ENCODE results near the gene MCF2L.
A peak's percentile ranks its signal among the peaks of the same experiment; 100 is the strongest.

Gene MCF2L

GRCh38 chr13:113001241-113002140, 32.5 kb downstream of the MCF2L start:
- no peak for TF ChIP-seq CTCF (IDR thresholded peaks at IDR 0.05; ENCODE audit: low read depth, low read length, missing control alignments)
- in situ Hi-C loops (cut with HindIII; ENCODE audit: low pct_ligation_motif_present, low sequenced_read_pairs): no loop called here
- no peak overlapping the region for H3K27ac ChIP-seq
- H3K27me3 ChIP-seq (replicated peaks): peaks cover 20% of the 10 kb centered on the region
- peak; percentile 5 for DNase-seq
- H3K4me3 ChIP-seq (ENCODE audit: low read depth, low read length): no peak overlapping the region
- H3K36me3 ChIP-seq (replicated peaks): no peaks in the 10 kb centered on the region

DNA sequence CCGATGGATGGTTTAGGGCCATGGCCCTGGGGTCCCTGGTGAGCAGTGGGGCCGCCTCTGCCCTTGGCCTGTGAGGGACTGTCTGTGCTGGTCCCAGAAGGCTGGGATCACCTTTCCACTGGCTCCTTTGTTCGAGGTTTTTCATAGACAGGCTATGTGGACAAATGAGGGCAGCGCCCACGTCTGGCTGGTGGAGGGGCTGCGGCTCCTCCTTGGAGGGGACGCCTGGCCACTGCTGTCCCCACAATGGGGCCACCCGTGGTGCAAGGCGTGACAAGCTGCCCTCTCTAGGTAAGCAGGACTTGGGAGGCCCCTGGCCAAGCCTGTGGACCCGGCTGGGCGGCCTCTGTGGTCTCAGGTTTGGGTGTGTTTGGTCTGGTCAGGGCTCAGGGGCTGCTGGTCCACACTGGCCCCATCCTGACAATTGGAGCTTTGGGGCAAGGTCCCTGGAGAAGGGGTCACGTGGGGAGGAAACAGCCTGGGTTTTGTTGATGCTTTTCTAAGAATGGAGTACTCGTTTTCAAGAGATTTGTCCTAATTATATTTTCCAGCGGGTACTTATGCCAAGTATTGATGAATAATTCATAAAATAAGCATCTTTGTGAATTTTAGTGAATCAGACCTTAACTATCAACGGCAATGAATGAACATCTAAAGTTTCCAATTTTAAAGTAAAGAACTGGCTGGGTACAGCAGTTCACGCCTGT, 33.3 kb downstream of the MCF2L start:
- DNase-seq: no peak
- TF ChIP-seq CTCF (IDR thresholded peaks at IDR 0.05; ENCODE audit: low read depth, low read length, missing control alignments): peak; percentile 43
- no peaks in the 10 kb centered on the region for H3K36me3 ChIP-seq (replicated peaks)
- in situ Hi-C loops (cut with HindIII; ENCODE audit: low pct_ligation_motif_present, low sequenced_read_pairs): no loop called here
- peaks cover 20% of the 10 kb centered on the region for H3K27me3 ChIP-seq (replicated peaks)
- H3K4me3 ChIP-seq (ENCODE audit: low read depth, low read length): no peak overlapping the region
- H3K27ac ChIP-seq: no peak overlapping the region

DNA sequence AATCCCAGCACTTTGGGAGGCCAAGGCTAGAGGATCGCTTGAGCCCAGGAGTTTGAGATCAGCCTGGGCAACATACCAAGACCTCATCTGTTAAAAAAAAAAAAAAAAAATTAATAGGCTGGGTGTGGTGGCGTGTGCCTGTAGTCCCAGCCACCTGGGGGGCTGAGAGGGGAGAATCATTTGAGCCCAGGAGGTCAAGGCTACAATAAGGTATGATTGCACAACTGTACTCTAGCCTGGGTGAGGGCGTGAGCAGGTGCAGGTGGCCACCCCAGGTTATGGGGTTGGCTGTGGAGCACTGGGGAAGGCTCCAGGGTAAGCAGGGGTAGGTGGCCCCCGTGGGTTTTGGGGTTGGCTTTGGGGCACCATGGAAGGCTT, 33.9 kb downstream of the MCF2L start:
- Histone ChIP-seq H3K36me3 (replicated peaks) (no peaks in the 10 kb centered on the region), H3K27ac (no peak overlapping the region), H3K4me3 (ENCODE audit: low read depth, low read length) (no peak overlapping the region), H3K27me3 (replicated peaks) (peaks cover 20% of the 10 kb centered on the region)
- DNase-seq: no peak
- in situ Hi-C loops (cut with HindIII; ENCODE audit: low pct_ligation_motif_present, low sequenced_read_pairs): no loop called here
- TF ChIP-seq CTCF (IDR thresholded peaks at IDR 0.05; ENCODE audit: low read depth, low read length, missing control alignments): no peak

- DNase-seq: no peak
- in situ Hi-C loops (cut with HindIII; ENCODE audit: low pct_ligation_motif_present, low sequenced_read_pairs): no loop called here
- H3K36me3 ChIP-seq (replicated peaks): no peaks in the 10 kb centered on the region
- peaks cover 20% of the 10 kb centered on the region for H3K27me3 ChIP-seq (replicated peaks)
- H3K4me3 ChIP-seq (ENCODE audit: low read depth, low read length): no peak overlapping the region
- TF ChIP-seq CTCF (IDR thresholded peaks at IDR 0.05; ENCODE audit: low read depth, low read length, missing control alignments): no peak
- no peak overlapping the region for H3K27ac ChIP-seq
Observed at GRCh38 chr13:113004126-113004525, 35.1 kb downstream of the MCF2L start.

GRCh38 chr13:113005076-113005865, 36.3 kb downstream of the MCF2L start:
- TF ChIP-seq CTCF (IDR thresholded peaks at IDR 0.05; ENCODE audit: low read depth, low read length, missing control alignments): no peak
- no peaks in the 10 kb centered on the region for H3K36me3 ChIP-seq (replicated peaks)
- H3K27me3 ChIP-seq (replicated peaks): peaks cover 20% of the 10 kb centered on the region
- no peak overlapping the region for H3K27ac ChIP-seq
- H3K4me3 ChIP-seq (ENCODE audit: low read depth, low read length): no peak overlapping the region
- in situ Hi-C loops (cut with HindIII; ENCODE audit: low pct_ligation_motif_present, low sequenced_read_pairs): no loop called here
- no peak for DNase-seq

Measured in brain microvascular endothelial cell (primary cell).